ENCODE measurements around the gene ALDH4A1.

The ALDH4A1 gene

DNA sequence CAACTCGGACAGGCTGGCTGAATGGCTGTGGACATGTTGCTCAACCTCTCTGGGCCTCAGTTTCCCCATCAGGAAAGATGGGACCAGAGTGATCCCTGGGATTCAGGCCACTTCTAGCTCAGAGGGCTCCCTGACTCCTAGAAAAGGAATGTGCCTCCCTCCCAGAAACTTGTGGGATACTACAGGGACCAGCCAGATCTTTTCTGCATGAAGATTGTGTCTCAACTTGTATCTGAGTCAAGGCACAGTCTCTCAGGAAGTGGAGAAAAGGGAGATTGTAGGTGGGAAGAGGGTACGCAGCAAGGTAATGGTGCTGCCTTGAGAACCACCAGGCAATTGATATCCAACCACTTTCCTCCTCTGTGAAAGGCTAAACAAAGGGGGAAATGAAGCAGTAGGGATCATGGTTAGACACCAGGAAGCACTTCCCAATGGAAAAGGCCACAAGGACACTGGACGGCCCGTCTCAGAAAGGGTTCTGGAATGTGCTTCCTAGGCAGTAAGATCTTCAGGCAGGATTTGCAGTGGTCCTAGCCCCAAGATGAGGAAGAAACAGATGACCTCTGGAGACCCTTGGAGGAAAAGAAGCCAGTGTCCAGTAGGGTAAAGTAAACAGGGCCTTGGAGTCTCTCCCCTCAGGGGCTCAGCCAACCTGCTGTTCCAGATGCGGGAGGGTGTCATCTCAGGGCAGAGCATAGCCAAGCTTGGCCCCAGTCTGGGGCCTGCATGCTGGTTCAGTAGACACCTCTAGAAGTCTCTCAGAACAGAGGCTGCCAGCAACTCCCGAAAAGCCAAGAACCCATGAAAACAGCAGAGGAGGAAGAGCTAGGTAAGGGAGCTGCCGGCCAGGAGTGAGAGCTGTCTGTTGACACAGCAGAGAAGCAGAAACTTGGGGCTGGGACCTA, 37.3 kb upstream of the ALDH4A1 start:
- no peak for DNase-seq

- no peak for DNase-seq
These were observed 36.3 kb upstream of the ALDH4A1 start for GRCh38 chr1:18938707-18939070.

GRCh38 chr1:18938008-18938706, 35.8 kb upstream of the ALDH4A1 start:
- no peak for DNase-seq

DNA sequence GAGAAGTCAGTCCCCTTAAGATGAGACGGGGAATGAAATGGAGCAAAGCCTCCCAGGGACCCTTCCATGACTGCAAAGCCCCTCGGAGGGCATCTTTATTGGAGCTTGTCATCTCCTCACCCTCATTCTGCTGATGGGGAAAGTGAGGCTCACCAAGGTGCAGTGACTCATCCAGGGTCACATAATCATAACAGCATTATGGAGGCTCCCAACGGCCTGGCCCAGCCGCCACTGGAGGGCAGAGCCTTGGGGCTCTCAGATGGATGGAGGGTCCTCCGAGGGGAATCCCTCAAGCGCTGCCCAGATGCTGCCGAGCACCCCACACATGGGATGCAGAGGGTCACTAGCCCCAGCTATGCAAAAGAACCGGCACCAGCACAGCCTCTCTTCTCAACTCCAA, 35.2 kb upstream of the ALDH4A1 start:
- no peak for DNase-seq

DNA sequence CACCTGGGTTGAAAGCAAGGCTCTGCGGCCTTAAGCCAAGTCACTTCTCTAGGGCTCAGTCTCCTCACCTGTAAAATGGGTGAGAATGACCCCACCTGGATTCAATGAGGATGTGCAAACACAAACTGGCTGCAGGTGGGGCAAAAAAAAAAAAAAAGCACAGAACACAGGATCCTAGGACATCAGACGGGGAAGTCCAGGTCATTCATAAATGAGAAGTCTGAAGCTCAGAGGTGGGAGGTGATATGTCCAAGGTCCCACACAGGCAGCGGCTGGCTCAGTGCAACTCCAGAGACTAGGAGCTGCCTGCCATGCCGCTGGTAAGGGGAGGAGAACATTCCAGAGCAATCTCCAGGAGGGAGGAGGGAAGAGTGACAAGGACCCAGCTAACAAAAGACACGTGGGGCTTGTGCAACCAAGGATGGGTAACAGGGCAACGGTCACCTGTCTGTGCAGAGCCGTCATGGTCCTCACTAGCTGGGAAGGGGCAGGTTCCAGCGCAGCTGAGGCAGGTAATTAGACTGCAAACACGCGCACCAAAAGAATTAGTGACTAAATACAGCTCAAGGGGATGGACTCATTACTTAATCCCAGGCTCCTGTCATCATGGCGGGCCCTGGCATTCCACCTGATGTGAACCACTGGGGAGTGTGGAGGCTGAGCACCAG, 34.6 kb upstream of the ALDH4A1 start:
- DNase-seq = no peak

- DNase-seq = no peak
These were observed 34.1 kb upstream of the ALDH4A1 start for GRCh38 chr1:18936471-18936813.

GRCh38 chr1:18934205-18935000, 32.0 kb upstream of the ALDH4A1 start:
- no peak for DNase-seq

GRCh38 chr1:18932879-18933278, 30.5 kb upstream of the ALDH4A1 start:
- no peak for DNase-seq

- DNase-seq = no peak
These were observed 30.0 kb upstream of the ALDH4A1 start for GRCh38 chr1:18932387-18932786.

DNA sequence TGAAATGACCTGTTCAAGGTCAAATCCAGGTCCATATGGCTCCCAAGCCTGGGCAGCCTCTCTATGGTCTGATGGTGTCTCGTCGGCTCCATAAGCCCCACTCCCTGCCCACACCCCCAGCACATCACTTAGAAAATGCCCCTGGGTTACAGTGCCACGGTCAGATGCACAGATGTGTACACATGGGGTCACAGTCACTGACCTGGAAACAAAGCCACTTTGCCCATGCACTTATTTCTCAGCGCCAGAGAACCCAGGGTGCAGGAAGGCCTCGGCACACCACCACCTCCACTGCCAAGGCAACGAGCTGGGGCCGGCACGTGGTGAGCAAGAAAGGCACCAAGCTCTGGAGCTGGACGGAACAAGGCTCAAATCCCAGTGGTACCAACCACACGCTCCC, 29.4 kb upstream of the ALDH4A1 start:
- no peak for DNase-seq

DNA sequence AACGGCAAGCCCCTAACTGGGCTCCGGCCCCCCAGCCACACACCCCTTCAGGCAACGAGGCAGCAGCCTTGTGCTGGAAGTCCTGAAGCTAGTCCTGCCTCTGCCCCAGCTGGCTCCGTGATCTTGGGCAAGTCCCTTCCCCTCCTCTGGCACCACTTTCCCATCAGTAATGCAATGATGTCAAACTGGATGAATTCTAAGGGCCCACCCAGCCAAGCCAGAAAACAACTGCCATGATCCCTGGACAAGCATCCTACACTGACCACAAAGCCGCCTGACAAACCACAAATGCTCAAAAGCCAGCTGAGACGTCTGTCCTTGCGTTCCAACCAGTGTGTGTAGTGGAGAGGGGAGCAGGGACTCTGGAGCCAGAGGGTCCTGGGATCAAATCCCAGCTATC, 27.3 kb upstream of the ALDH4A1 start:
- peak; percentile 53 for DNase-seq

GRCh38 chr1:18928985-18929384, 26.6 kb upstream of the ALDH4A1 start:
- DNase-seq = no peak

GRCh38 chr1:18928406-18928805, 26.1 kb upstream of the ALDH4A1 start:
- no peak for DNase-seq

- DNase-seq = peak; percentile 66
These were observed 25.4 kb upstream of the ALDH4A1 start for GRCh38 chr1:18927654-18928272.

- DNase-seq = no peak
These were observed 24.8 kb upstream of the ALDH4A1 start for GRCh38 chr1:18927082-18927653.

- DNase-seq = peak; percentile 96
These were observed 24.1 kb upstream of the ALDH4A1 start for GRCh38 chr1:18926315-18927081.

- no peak for DNase-seq
These were observed 22.9 kb upstream of the ALDH4A1 start for GRCh38 chr1:18925279-18925678.

- no peak for DNase-seq
These were observed 21.9 kb upstream of the ALDH4A1 start for GRCh38 chr1:18924221-18924691.

GRCh38 chr1:18923756-18924211, 21.4 kb upstream of the ALDH4A1 start:
- DNase-seq = peak; percentile 56

GRCh38 chr1:18922848-18923755, 20.7 kb upstream of the ALDH4A1 start:
- DNase-seq = no peak
